ENCODE data around the gene IL25. TPM values are rescaled to one million over a fixed set of nuclear protein-coding genes. Genes with fewer than 3 reads are reported as not detected.

The IL25 gene
- total and polyA plus RNA-seq, 2 of the 4 experiments (the other 2 are of a cell fraction), result not detected

GRCh38 chr14:23406244-23406643, 33.6 kb downstream of the IL25 start:
- Histone ChIP-seq H3K14ac (replicated peaks; ENCODE audit: low read depth, low read length) (no peak overlapping the region), H3K9me3 (ENCODE audit: control insufficient read depth, insufficient read depth, low read length) (no peaks in the 10 kb centered on the region), H2AK9ac (replicated peaks; ENCODE audit: low read depth, low read length, poor library complexity) (no peak overlapping the region), H3K79me1 (ENCODE audit: low read depth in 1 of 2, low read length in 2 of 2) (no peaks in the 10 kb centered on the region), H2BK5ac (ENCODE audit: low read depth, low read length, poor library complexity, severe bottlenecking) (no peak overlapping the region), H3K9ac (ENCODE audit: low read depth, low read length) (no peak overlapping the region), H2BK20ac (ENCODE audit: low read depth, low read length) (no peak overlapping the region), H4K5ac (ENCODE audit: low read depth, low read length) (no peak overlapping the region), H2BK15ac (ENCODE audit: low read depth, low read length) (no peak overlapping the region), H3K27me3 (ENCODE audit: control insufficient read depth, insufficient read depth, low read length) (peaks cover 59% of the 10 kb centered on the region), H3K9me1 (ENCODE audit: insufficient read depth, low read length) (peaks cover 2% of the 10 kb centered on the region; the same call in 1 of the 2 replicates), H2BK120ac (ENCODE audit: low read depth, low read length) (no peak overlapping the region), H3K36me3 (ENCODE audit: control insufficient read depth, insufficient read depth, low read length) (no peaks in the 10 kb centered on the region), H3K4me3 (ENCODE audit: insufficient read depth, low read depth, low read length) (no peak overlapping the region), H3K18ac (ENCODE audit: low read depth, low read length) (no peak overlapping the region), H3K27ac (ENCODE audit: insufficient read depth, low read length) (no peak overlapping the region), H4K91ac (ENCODE audit: insufficient read depth, low read depth, low read length) (no peak overlapping the region), H2AK5ac (ENCODE audit: low read depth, low read length) (no peak overlapping the region), H2AFZ (replicated peaks; ENCODE audit: low read length, poor library complexity) (no peak overlapping the region), H4K8ac (ENCODE audit: low read depth in 2 of 2, low read length in 2 of 2) (no peak overlapping the region), H3K4ac (ENCODE audit: low read depth, low read length) (no peak overlapping the region), H3K23ac (ENCODE audit: low read depth, low read length) (no peak overlapping the region), H4K20me1 (ENCODE audit: insufficient read depth, low read length) (no peaks in the 10 kb centered on the region), H3K4me2 (ENCODE audit: low read depth, low read length) (no peak overlapping the region), H3K56ac (ENCODE audit: extremely low read depth, insufficient read depth, low read length) (no peak overlapping the region), H3K4me1 (ENCODE audit: control insufficient read depth, insufficient read depth, low read length) (no peaks in the 10 kb centered on the region)
- no peak for ATAC-seq (ENCODE audit: low read depth)
- CTCF ChIA-PET, result no interaction called here
- WGBS, 2 experiments (ENCODE audit: extremely low coverage in 2 of 2, insufficient read length in 1 of 2), result 27% methylated on average over 3 of the region's 4 CpGs; no CpG with 5 or more reads in 1 of the 2 experiments
- TF ChIP-seq CHD1 (IDR thresholded peaks at IDR 0.05; ENCODE audit: low read depth, low read length) (no peak), POLR2A (IDR thresholded peaks at IDR 0.05; ENCODE audit: low read depth, low read length) (no peak), MXI1 (IDR thresholded peaks at IDR 0.05; ENCODE audit: borderline replicate concordance, low read depth, low read length) (no peak), SMC3 (IDR thresholded peaks at IDR 0.05; ENCODE audit: low read depth, low read length) (no peak), BHLHE40 (IDR thresholded peaks at IDR 0.05; ENCODE audit: low read depth, low read length) (no peak), CEBPB (IDR thresholded peaks at IDR 0.05; ENCODE audit: low read depth, low read length) (no peak), RAD21 (IDR thresholded peaks at IDR 0.05; ENCODE audit: low read length) (no peak), ELK1 (IDR thresholded peaks at IDR 0.05; ENCODE audit: borderline replicate concordance, low read depth, low read length) (no peak), NFE2L2 (IDR thresholded peaks at IDR 0.05; ENCODE audit: low read depth, low read length) (no peak), MAZ (IDR thresholded peaks at IDR 0.05; ENCODE audit: borderline replicate concordance, low read depth, low read length) (no peak), MAFK (IDR thresholded peaks at IDR 0.05; ENCODE audit: low read depth, low read length) (no peak), RCOR1 (IDR thresholded peaks at IDR 0.05; ENCODE audit: insufficient replicate concordance, low read length) (no peak), RFX5 (IDR thresholded peaks at IDR 0.05; ENCODE audit: low read depth, low read length) (no peak), USF2 (IDR thresholded peaks at IDR 0.05; ENCODE audit: low read depth, low read length) (no peak)
- in situ Hi-C loops (cut with MboI; ENCODE audit: low sequenced_read_pairs) (no loop called here), intact Hi-C loops (cut with micrococcal nuclease) (no loop called here), dilution Hi-C loops (cut with HindIII; ENCODE audit: low sequenced_read_pairs, unreplicated experiment) (no loop called here)
- DNase-seq, result no peak
- no TSS peak for BruUV-seq (replicated peaks)
- POLR2A ChIA-PET (ENCODE audit: unreplicated experiment), result no interaction called here
